ENCODE measurements around the gene P2RY11.

P2RY11 gene

DNA sequence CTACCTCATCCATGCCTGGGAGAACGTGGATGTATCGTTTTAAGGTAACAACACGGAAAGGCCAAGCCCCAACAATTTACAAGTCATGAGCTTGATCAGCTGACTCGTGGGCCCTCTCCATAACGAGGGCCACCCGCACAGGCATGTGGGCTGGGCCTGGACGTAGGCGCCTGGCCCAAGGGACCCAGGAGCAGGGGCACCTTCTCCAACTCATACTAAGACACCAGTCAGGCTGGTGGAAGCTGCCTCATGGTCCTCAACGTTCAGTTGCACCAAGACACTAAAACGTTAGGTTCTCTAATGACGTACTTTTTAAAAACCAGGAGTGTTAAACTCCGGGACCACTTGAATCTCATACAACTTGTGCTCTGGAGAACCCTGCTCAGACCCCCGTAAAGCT, 30.0 kb downstream of the P2RY11 start:
- DNase-seq (ENCODE audit: low spot score): no peak

DNA sequence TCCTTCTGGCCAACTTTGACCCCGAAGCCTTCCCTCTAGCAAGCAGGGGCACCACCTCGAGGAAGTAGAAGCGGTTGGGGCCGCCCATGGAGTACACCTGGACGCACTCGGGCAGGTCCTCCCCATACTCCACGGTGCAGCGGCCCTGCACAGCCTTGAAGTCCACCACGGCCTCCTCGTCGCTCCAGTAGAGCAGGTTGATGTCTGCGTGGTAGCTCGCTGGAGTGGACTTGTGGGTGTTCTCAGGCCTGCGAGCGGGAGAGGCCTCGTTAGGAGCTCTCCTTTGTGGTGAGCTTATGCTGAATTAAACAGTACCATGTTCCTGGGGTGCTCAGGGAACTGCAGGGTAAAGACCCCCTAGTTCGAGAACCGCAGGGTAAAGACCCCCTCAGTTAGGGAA, 30.5 kb downstream of the P2RY11 start:
- DNase-seq (ENCODE audit: low spot score): no peak

DNA sequence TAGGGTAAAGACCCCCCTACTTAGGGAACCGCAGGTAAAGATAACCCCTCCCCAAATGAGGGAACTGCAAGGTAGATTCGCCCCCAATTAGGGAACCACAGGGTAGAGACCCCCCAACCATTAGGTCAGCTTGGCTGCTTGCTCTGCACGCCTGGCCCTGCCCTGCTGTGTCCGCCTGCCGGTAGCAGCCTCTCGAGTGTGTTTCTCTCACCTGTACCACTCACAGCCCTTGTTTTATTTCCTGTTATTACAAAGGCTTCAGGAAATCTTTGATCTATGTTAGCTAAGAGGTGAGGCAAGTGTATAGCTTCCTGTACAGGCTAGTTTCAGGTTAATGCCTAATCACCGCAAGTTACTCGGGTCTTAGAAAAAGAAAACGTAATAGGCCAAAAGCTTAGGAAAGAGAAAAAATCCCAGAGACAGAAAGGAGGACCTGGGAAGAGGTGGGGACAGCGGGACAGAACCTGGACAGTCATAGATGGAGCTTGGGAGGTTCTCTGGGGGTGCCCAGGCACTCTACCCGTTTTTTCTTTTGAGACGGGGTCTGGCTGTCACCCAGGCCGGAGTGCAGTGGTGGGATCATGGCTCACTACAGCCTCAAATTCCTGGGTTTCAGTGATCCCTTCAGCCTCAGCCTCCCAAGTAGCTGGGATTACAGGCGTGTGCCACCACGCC, 31.3 kb downstream of the P2RY11 start:
- peak; percentile 38 for DNase-seq (ENCODE audit: low spot score)

DNA sequence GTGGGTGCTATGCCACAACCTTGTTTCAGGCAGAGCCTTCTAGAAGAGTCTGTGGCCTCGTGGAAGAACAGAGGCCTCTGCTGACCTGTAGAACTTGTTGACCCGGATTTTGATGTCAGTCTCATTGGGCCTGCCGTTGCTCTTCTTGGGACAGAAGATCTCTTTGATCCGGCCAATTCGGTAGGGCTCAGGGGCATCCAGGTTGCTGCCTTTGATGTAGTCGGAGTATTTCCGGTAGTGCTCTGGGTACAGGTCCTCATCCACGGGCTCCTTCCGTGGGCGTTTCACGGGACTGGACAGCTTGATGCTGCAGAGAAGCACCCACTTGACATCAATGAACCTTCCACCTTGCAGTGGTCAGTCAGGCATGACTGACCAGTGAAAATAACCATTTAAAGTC, 32.2 kb downstream of the P2RY11 start:
- no peak for DNase-seq (ENCODE audit: low spot score)

DNA sequence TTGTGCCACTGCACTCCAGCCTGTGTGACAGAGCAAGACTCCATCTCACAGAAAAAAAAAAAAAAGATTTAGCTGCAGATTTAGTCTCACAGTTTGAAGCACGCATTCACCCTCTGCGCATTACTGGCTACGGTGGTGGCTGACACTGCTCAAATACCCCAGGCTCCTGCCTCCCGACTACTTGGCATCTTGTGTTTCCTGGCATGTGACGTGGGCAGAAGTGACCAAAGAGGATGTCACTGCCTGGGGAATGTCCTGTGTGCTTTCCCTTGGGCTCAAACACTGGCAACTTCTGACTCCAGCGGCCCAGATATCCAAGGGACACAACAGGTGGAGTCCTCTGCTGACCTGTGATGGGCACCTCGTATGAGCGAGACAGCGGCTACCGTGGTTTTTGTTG, 32.9 kb downstream of the P2RY11 start:
- DNase-seq (ENCODE audit: low spot score): no peak

DNA sequence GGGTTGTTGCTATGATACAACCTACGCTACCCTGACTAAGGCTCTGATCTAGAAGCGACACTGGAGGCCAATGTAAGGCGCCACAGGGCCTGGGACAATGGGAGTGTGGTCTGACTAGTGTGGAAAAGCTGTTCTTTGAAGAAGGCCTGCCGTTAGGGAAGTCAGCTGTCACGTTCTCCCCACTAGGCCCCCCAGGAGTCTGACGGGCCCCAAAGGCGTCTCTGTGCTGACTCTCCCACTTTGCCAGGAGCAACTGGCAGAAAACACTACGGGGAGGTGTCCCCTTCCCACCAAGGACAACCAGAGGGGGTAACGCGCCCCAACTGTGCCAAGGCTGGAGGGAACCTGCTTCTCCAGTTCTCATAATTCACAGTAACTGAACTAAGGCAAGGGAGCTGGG, 33.5 kb downstream of the P2RY11 start:
- no peak for DNase-seq (ENCODE audit: low spot score)

DNA sequence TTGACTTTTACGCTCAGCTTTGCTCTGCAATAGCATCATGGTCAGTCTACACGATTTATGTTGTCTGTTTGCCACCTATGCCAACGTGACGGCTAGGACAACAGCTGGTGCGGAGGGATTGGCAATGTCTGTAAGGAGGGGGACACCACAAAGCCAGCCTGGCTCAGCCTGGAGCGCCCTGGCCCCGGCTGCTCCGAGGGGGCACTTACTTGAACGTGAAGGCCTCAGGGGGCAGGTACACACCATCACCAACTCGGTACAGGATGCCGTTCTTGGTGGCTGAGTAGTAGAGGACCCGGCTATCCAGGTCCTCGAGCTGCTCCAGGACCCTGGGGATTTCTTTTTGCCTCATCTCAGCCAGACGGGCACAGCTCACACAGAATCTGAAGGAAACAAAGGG, 34.6 kb downstream of the P2RY11 start:
- DNase-seq (ENCODE audit: low spot score): no peak

DNA sequence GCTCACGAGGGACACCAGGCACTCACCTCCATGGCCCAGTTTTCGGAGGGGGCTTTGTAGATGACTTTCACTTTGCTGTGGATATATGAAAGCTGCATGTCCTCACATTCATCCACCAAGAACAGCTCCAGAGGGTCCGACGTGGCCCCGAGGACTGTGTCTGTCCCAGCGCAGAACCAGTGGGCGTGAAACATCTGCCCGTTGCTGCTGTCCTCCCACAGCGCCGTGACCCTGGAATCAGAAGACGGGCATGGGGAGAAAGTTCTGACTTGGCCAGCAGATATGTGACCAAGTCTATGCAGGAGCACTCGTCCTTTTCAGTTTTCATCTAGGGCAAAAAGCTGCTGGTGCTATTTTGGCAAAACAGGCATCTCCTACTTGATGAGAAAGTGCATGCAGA, 37.9 kb downstream of the P2RY11 start:
- no peak for DNase-seq (ENCODE audit: low spot score)

DNA sequence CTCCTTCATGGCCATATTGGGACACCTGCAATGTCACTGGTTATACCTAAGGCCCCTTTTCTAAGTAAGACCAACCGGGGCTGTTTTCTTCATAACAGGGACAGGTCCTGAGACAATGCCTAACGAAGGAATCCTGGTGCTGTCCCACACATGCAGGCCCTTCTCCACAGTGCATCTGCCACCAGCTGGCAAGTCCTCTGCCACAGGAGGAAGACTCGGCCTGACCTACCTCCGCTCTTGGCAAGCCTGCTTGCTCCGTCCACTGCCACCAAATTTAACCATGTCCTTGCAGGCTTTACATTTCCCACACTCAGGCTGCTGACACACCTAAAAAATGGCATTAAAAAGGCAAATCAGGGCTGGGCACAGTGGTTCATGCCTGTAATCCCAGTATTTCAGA, 40.0 kb downstream of the P2RY11 start:
- DNase-seq (ENCODE audit: low spot score): no peak

DNA sequence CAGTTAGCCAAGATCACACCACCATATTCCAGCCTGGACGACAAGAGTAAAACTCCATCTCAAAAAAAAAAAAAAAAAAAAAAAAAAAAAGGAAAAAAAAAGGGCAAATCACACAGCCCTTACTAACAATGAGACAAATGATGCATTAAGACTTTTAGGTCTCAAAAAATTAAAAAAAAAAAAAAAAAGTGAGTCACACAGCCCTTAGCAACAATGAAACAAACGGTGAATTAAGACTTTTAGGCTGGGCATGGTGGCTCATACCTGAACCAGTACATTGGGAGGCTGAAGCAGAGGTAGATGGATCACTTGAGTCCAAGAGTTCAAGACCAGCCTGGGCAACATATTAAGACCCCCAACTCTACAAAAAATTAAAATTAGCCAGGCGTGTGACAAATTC, 40.6 kb downstream of the P2RY11 start:
- no peak for DNase-seq (ENCODE audit: low spot score)

DNA sequence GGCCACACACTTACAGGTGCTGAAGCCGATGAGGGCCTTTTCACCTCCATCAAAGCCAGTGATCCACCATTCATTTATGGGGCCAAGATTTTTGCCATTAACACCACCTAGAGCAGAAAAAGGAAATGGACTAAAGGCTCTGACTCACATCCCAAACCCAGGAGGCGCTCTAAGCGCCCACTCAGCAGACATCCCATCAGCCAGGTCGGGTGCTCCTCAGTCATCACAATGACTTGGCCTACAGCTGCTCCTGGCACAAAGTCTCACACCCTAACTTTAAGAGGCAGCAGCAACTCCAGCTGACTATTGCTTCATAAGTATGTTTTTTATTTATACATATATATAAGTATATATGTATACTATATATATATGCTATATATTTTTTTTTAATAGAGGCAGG, 44.3 kb downstream of the P2RY11 start:
- no peak for DNase-seq (ENCODE audit: low spot score)

DNA sequence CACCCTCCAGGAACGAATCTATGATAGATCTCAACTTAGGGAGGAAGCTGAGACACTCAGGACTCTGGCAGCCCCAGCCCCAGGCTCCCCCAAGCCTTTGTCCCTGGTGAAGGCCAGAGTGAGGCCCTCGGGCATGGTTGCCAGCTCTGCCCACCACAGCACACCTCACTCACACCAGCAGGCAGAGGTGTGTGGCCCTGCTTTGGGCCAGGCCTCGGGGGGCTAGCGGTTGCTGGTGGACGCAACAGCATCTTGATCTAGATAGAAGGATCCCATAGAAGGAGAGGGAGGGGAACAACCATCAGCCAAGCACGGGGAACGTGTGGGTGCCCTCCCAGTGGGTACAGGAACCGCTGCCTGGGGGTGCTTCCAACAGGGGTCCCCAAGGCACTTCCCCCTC, 46.6 kb downstream of the P2RY11 start:
- no peak for DNase-seq (ENCODE audit: low spot score)

DNA sequence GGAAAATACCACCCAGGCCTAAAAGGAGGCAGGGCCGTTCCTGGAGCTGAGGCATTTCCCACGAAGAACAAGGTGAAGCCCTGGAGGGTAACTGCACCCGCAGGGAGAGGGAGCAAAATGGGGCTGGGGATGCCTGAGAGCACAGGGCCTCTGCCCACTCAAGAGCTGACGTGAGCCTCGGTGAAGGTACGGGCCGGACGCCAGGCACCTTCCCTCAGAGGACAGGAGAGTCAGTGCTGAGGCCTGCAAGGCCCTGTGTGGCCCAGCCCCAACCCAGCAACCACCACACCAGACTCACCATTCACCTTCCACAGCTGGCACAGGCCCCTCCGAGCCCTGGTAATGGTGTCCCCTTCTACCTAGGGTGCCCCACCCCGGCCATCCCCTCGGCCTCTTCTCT, 47.0 kb downstream of the P2RY11 start:
- DNase-seq (ENCODE audit: low spot score): no peak

DNA sequence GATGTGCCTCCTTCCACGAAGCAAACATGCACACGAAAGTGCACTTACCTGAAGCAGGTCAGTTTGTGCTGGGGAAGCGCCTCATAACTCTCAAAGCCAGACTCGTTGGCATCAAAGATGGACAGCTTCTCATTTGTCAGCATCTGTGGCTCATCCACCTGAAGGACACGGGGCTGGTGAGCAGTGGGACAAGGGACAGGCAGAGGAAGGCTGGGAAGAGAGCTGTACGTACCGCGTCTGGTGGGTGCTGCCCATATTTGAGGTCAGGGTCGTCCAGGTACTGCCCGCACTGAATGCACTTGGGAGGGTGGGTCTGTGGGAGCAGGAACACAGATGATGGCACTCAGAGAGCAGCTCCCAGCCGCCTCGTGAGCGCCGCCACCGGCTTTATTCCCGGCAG, 48.1 kb downstream of the P2RY11 start:
- no peak for DNase-seq (ENCODE audit: low spot score)

DNA sequence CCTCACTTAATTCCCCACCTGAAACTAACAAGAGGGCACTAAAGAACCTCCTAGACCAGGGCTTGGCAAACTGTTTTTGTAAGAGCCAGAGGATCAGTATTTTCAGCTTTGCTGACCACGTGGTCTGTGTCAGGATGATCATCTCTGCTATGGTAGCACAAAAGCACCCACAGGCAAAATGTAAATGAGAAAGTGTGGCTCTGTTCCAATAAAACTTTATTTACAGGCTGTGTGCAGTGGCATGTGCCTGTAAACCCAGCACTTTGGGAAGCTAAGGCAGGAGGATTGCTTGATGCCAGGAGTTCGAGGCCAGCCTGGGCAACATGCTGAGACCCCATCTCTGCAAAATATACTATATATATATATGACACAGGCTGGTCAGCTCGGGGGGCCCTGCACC, 52.0 kb downstream of the P2RY11 start:
- DNase-seq (ENCODE audit: low spot score): no peak

All from activated CD4-positive, alpha-beta T cell treated with anti-CD3 and anti-CD28 coated beads, Interleukin-2, Interleukin-4, amounts not matched to agents 100 ng/mL and 50 ng/mL, durations not matched to agents 16 hours and 8 hours (primary cell).